Coronary artery (tissue), 2 donors: ENCODE measurements around the gene CEP126.
"Not testable (repeated sequence)": the region's sequence is repeated elsewhere in the genome, so short reads cannot be mapped to it uniquely, and the experiment has no call there.

Experiments
- DNase-seq: peaks from one replicate; pipeline ENCODE4 v3.0.0-alpha.2; 2017; ENCODE audit warnings: low spot score
- H3K27ac ChIP-seq, 2 donors: fragments of 200-600 bp; sonication (generic); one replicate each; pipeline ENCODE4 v1.5.1; 2016 to 2019
- H3K4me3 ChIP-seq: fragments of 200-600 bp; sonication (generic); 2 replicates; pipeline ENCODE4 v1.5.1; 2016; ENCODE audit warnings: mild to moderate bottlenecking, moderate library complexity
- CTCF ChIP-seq: fragments of 200-600 bp; sonication (generic); IDR thresholded peaks from one replicate; pipeline ENCODE4 v1.5.1; 2019; ENCODE audit warnings: antibody characterized with exemption

The CEP126 gene

GRCh38 chr11:101955278-101955677 lies 40.5 kb downstream of the CEP126 start:
- Histone ChIP-seq H3K27ac (no peak overlapping the region), H3K4me3 (no peak overlapping the region)
- no peak for DNase-seq
- no peak for TF ChIP-seq CTCF

- no peak for DNase-seq
- H3K27ac ChIP-seq: no peak overlapping the region
- H3K4me3 ChIP-seq: no peak overlapping the region
- TF ChIP-seq CTCF: no peak
These were observed 40.9 kb downstream of the CEP126 start for GRCh38 chr11:101955701-101956100.

GRCh38 chr11:101960231-101960630 lies 45.4 kb downstream of the CEP126 start:
- no peak for TF ChIP-seq CTCF
- H3K4me3 ChIP-seq: no peak overlapping the region
- no peak overlapping the region for H3K27ac ChIP-seq
- DNase-seq: no peak

GRCh38 chr11:101964200-101964599 lies 49.4 kb downstream of the CEP126 start:
- not testable (repeated sequence) for DNase-seq

GRCh38 chr11:101974255-101974654 lies 59.4 kb downstream of the CEP126 start:
- TF ChIP-seq CTCF: no peak
- DNase-seq: no peak
- Histone ChIP-seq H3K4me3 (no peak overlapping the region), H3K27ac (no peak overlapping the region)

More at GRCh38 chr11:101964200-101964599, 49.4 kb downstream of the CEP126 start:
- H3K4me3 ChIP-seq, H3K27ac ChIP-seq: not testable (repeated sequence)

GRCh38 chr11:101974771-101975170 lies 60.0 kb downstream of the CEP126 start:
- Histone ChIP-seq H3K4me3 (no peak overlapping the region), H3K27ac (no peak overlapping the region)
- no peak for TF ChIP-seq CTCF
- no peak for DNase-seq

GRCh38 chr11:101975734-101976133 lies 60.9 kb downstream of the CEP126 start:
- DNase-seq: no peak
- Histone ChIP-seq H3K4me3 (no peak overlapping the region), H3K27ac (no peak overlapping the region)
- no peak for TF ChIP-seq CTCF

GRCh38 chr11:101987370-101987769 lies 72.6 kb downstream of the CEP126 start:
- no peak for TF ChIP-seq CTCF
- Histone ChIP-seq H3K4me3 (no peak overlapping the region), H3K27ac (no peak overlapping the region)
- no peak for DNase-seq
